C4-2B (cell line): ENCODE results near the gene KCNJ4.

ENCODE experiments used
- H3K27ac ChIP-seq: fragments of 450-650 bp; 2 replicates; pipeline ENCODE4 v1.5.1; 2017
- ZFX ChIP-seq: fragments of 450-650 bp; IDR thresholded peaks from 2 replicates; pipeline ENCODE4 v1.6.1; 2017
- TF ChIP-seq, protein P1 (sequence below): fragments of 450-650 bp; conservative IDR thresholded peaks from 2 replicates; pipeline ENCODE4 v1.5.1; 2017; ENCODE audit warnings: mild to moderate bottlenecking

KCNJ4 gene

DNA sequence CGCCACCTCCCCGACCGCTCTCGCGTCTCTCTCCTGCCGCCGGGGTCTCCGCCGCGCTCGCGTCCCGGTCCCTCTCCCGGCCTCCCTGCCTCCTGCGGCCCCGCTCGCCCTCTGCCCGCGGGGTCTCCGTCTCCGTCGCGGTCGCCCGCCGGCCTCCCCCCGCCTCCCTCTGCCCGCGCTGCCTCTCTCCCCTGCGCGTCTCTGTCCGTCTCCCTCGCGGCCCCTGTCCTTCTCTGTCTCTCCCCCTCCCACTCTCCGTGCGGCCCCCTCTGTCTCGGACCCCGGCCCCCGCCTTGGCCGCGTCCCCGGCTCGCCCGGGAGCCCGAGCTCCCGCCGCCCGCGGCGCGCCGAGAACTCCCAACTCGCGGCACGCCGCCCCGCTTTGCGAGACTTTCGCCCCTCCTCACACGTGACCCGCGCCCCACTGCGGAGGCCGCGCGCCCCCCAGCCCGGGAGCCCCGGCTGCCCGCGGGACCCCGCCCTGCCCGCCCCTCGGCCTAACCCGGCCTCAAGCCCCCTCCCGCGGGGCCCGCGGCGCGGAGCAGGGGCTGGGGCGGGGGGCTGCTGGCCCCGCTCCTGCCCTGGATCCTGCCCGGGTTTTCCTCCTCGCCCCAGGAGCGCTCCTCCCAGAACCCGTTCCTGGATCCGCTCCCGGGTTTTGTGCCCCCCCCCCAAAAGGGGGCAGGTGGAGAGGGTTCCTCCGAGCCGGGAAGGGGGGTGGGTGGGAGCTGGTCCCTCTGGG is 702 bp upstream of the KCNJ4 start:
- no peak overlapping the region for H3K27ac ChIP-seq
- no peak for TF ChIP-seq ZFX
- TF ChIP-seq, protein P1, sequence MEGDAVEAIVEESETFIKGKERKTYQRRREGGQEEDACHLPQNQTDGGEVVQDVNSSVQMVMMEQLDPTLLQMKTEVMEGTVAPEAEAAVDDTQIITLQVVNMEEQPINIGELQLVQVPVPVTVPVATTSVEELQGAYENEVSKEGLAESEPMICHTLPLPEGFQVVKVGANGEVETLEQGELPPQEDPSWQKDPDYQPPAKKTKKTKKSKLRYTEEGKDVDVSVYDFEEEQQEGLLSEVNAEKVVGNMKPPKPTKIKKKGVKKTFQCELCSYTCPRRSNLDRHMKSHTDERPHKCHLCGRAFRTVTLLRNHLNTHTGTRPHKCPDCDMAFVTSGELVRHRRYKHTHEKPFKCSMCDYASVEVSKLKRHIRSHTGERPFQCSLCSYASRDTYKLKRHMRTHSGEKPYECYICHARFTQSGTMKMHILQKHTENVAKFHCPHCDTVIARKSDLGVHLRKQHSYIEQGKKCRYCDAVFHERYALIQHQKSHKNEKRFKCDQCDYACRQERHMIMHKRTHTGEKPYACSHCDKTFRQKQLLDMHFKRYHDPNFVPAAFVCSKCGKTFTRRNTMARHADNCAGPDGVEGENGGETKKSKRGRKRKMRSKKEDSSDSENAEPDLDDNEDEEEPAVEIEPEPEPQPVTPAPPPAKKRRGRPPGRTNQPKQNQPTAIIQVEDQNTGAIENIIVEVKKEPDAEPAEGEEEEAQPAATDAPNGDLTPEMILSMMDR, result no peak

DNA sequence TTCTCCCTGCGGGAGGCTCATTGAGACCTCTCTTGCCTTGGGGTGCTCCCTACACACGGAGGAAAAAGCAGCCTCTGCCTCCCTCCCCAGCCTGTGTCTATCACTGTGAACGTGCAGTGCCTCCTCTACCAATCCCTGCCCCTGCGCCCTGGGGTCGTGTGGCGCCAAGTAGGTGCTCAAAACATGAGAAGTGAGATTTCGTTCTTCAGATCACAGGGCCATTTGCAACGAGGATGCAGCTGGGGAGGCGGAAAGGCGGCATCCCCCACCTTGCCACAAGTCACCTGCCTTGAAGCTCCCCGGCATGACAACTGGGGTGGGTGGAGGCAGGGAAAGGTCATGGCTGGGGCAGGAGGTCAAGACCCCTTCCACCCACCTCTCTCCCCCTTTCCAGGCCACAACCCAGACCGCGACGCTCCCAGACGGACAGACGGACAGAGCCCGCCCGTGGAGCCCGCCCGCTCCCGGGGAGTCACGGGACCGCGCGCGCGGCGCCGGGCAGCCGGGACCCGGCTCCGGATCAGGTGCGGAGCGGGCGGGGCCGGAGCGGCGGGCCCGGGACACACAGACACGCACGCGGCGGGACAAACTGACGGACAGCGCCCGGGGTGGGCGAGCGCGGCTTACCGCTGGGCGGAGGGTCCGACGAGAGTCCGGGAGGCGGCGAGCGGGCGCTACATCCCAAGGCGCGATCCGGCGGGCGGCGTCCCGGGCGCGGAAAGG is 485 bp downstream of the KCNJ4 start:
- no peak overlapping the region for H3K27ac ChIP-seq
- TF ChIP-seq, protein P1, result no peak
- TF ChIP-seq ZFX, result no peak

DNA sequence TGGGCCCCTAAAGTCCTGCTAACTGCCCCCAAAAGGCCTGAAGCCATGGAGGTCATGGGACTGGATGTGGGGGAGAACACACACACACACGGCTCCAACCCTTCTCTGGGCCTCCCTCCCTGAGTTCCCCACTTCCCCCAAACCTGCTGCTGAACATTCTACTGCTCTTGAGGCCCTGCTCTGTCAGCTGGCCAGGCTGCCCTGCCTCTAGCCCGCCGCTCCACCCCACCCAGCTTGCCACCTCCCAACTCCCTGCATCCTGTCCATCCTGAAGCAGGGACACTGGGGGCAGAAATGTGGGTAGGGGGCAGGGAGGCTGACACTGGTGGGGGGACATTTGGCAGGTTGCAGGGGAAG is 1.0 kb downstream of the KCNJ4 start:
- no peak overlapping the region for H3K27ac ChIP-seq
- TF ChIP-seq, protein P1, result no peak
- TF ChIP-seq ZFX, result no peak

DNA sequence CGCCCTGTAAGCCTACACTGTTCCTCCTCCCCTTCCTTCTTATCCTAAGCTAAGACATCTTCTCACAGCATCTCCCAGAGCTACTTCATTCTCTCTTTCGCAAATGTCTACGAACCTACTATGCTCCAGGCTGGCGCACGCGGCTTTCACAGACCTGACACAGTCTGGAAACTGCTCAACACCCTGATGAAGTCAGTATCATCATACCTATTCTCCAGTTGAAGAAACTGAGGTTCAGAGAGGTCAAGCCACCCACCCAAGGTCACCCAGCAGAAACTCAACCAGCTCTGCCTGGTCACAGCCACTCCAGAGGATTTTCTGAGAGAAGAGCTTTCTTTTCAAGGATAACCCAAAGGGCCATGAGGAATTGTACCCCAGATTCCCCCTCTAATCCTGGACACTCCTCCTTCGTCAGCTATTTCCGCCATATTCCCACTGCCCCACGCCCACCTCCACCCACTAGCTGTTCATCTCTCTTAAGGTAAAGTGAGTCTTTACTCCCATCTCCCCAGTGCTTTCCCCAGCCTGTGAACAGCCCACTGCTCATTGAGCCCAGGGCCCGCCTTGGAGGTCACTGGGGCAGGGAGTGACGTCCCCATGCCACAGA is 1.8 kb downstream of the KCNJ4 start:
- TF ChIP-seq, protein P1, result no peak
- no peak for TF ChIP-seq ZFX

DNA sequence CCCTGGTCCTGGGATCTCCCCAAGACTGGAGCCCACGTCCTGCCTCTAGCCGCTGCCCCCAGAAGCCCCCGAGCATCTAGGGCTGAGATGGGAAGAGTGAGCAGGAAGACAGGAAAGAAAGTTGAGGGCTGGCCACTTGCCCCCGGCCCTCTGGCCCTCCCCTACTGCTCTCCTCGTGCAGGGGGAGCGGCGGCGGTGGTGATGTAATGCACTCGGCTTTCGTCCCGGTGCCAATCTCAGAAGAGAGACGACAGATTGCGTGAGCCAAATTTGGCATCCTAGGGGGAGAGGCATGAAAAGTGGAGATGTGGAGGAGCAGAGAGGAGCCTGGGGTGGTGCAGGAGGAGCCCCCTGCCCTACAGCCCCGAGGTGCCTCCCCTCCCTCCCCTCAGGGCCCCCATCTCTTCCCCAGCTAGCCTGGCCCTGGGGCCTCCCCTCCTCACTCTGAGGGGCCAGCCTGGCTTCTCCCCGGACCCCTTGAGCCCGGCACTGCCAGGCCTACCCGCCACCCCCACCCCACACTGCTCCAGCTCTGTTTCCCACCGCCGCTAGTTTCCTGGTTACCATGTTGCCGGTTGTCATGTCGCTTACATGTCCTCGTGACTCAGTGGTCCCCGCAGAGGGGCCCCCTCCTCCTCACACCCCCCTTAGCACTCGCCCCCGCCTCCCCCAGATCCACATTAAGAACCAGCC is 2.5 kb downstream of the KCNJ4 start:
- TF ChIP-seq, protein P1, result no peak

More for the DNA sequence above, 1.8 kb downstream of the KCNJ4 start:
- H3K27ac ChIP-seq, result no peak overlapping the region

DNA sequence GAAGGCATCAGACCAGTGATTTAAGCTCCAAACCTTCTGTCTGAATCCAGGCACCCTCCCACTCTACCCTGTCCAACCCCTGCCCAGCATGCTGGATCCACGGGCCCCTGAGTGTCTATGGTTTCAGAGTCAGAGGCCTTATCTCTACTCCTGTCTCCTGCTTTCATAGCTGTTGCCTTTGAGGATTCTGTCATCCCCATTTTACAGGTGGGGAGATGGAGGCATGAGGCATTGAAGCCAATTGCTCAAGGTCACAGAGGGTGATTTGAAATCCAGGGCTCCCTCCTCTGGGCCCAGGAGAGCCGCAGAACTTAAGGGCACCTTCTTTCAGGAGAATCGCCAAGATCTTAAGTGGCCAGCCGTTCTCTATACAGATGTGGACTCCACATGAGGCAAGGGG is 3.1 kb downstream of the KCNJ4 start:
- TF ChIP-seq ZFX, result no peak
- TF ChIP-seq, protein P1, result no peak
- H3K27ac ChIP-seq, result no peak overlapping the region

More for the DNA sequence above, 2.5 kb downstream of the KCNJ4 start:
- H3K27ac ChIP-seq, result no peak overlapping the region
